Lung (tissue), 12 donors: ENCODE results near the gene MRPL1. TPM values are rescaled to one million over a fixed set of nuclear protein-coding genes. Genes with fewer than 3 reads are reported as not detected.
A peak's percentile ranks its signal among the peaks of the same experiment; 100 is the strongest.

Experiments used
- ATAC-seq: fragments of 200-7000 bp; cut with Tn5 transposase; one replicate; pipeline ENCODE4 v1.9.1; 2020; ENCODE audit warnings: moderate number of reproducible peaks; ENCODE audit not compliant: insufficient read depth, low FRiP score
- DNase-seq, 3 donors: peaks; one replicate each; pipeline ENCODE4 v3.0.0-alpha.2; 2013 to 2017
- H3K27ac ChIP-seq, 2 donors: one replicate each; pipeline ENCODE4 v1.5.1; 2013; ENCODE audit warnings: mild to moderate bottlenecking in 2 of 2, moderate library complexity in 2 of 2, control low read depth in 1 of 2, inconsistent platforms in 1 of 2, low read depth in 1 of 2, low read length in 1 of 2
- H3K27me3 ChIP-seq, 3 donors: one replicate each; pipeline ENCODE4 v1.5.1; 2013; ENCODE audit warnings: low read length in 2 of 3; ENCODE audit not compliant: control insufficient read depth in 3 of 3, insufficient read depth in 3 of 3
- H3K36me3 ChIP-seq, 4 donors: one replicate each; pipeline ENCODE4 v1.5.1; 2013; ENCODE audit warnings: low read length in 4 of 4, mild to moderate bottlenecking in 1 of 4, moderate library complexity in 1 of 4; ENCODE audit not compliant: control insufficient read depth in 4 of 4, insufficient read depth in 4 of 4
- H3K4me1 ChIP-seq, 5 donors: one replicate each; pipeline ENCODE4 v1.5.1; 2013; ENCODE audit warnings: low read length in 5 of 5, mild to moderate bottlenecking in 2 of 5, moderate library complexity in 1 of 5; ENCODE audit not compliant: control insufficient read depth in 5 of 5, insufficient read depth in 5 of 5
- H3K4me3 ChIP-seq: one replicate; pipeline ENCODE4 v1.5.1; 2013; ENCODE audit warnings: mild to moderate bottlenecking, control low read depth, moderate library complexity
- H3K9ac ChIP-seq, 2 donors: one replicate each; pipeline ENCODE4 v1.5.1; 2013; ENCODE audit warnings: low read length in 2 of 2, control low read depth in 1 of 2; ENCODE audit not compliant: insufficient read depth in 1 of 2
- H3K9me3 ChIP-seq, 4 donors: one replicate each; pipeline ENCODE4 v1.5.1; 2013; ENCODE audit warnings: low read length in 3 of 4, mild to moderate bottlenecking in 1 of 4, moderate library complexity in 1 of 4; ENCODE audit not compliant: control insufficient read depth in 4 of 4, insufficient read depth in 3 of 4
- CTCF ChIP-seq: IDR thresholded peaks from 2 replicates; pipeline ENCODE4 v1.5.1; 2012; ENCODE audit warnings: mild to moderate bottlenecking; ENCODE audit errors: control extremely low read depth, extremely low read depth
- WGBS, 2 donors: extraction: QIAGEN DNeasy Blood & Tissue Kit; methylation state at CpG; one replicate each; pipeline ENCODE4 v1.1.7; 2013; 5-methylcytosine and 5-hydroxymethylcytosine counted together
- polyA plus RNA-seq, 2 donors: library from polyadenylated mRNA; stranded (reverse); fragments of 200-250 nt; gene quantifications; one replicate each; pipeline ENCODE4 v1.2.1, GENCODE V29; 2013
- total RNA-seq, 2 donors: library from RNA; depleted of rRNA in 1 of 2; stranded (reverse); fragments of >200 nt in 1 of 2; gene quantifications; one replicate each; pipeline ENCODE4 v1.2.1, GENCODE V29; 2014 to 2021
- donor health status: control.
- donor health status: control.
- donor health status: Bipolar disorder and iron deficiency.
- donor health status: healthy.
- donor health status: DM: yes; HTN: yes; CAD: no.

Gene MRPL1
- total and polyA plus RNA-seq, 4 donors = 19.9 to 45.4 (median 26.1) TPM

DNA sequence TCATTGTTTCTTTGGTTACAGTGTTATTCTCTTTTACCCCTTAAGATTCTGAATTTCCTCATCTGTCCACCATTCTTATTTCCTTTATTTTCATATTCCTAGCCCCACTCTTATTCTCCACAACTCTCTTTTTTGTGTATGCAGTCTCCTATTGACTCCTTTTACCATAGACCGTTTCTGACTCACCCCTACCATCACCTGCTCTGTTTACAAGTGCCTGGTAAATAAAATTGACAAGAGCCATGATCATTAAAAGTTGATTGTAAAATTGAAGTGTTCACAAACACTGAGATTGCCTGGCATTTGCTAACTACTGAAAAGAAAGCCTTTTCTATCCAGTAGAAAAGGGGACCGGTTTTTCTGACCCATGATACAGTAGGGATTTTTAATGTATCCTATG lies 54.4 kb downstream of the MRPL1 start:
- H3K36me3 ChIP-seq = peaks cover 0 to 1% (median under 1%) of the 10 kb centered on the region in 4 donors
- no peak for ATAC-seq
- peaks cover 0 to 6% (median 1%) of the 10 kb centered on the region in 5 donors for H3K4me1 ChIP-seq
- no peaks in the 10 kb centered on the region for H3K27me3 ChIP-seq
- no peak overlapping the region for H3K4me3 ChIP-seq
- TF ChIP-seq CTCF = no peak
- H3K27ac ChIP-seq = no peak overlapping the region
- H3K9me3 ChIP-seq = no peaks in the 10 kb centered on the region
- no peak overlapping the region for H3K9ac ChIP-seq
- no peak for DNase-seq
- WGBS, 2 donors = 90 to 97% methylated on average over 2 of the region's 2 CpGs

GRCh38 chr4:77917601-77918000 lies 55.0 kb downstream of the MRPL1 start:
- no peaks in the 10 kb centered on the region for H3K36me3 ChIP-seq
- ATAC-seq = no peak
- no peak for DNase-seq
- no peak overlapping the region for H3K27ac ChIP-seq
- peaks cover 0 to 6% (median 4%) of the 10 kb centered on the region in 5 donors for H3K4me1 ChIP-seq
- no peaks in the 10 kb centered on the region for H3K9me3 ChIP-seq
- H3K4me3 ChIP-seq = no peak overlapping the region
- no peaks in the 10 kb centered on the region for H3K27me3 ChIP-seq
- H3K9ac ChIP-seq = no peak overlapping the region
- 77 to 96% methylated on average over 5 of the region's 5 CpGs for WGBS, 2 donors
- no peak for TF ChIP-seq CTCF

GRCh38 chr4:77920371-77920770 lies 57.7 kb downstream of the MRPL1 start:
- no peak for TF ChIP-seq CTCF
- Histone ChIP-seq H3K36me3 (peaks cover 0 to 3% (median 2%) of the 10 kb centered on the region in 4 donors), H3K27ac (peak overlapping the region in 1 of 2 donors; percentile 36), H3K4me1 (peaks cover 0 to 6% (median 4%) of the 10 kb centered on the region in 5 donors), H3K27me3 (no peaks in the 10 kb centered on the region), H3K9ac (no peak overlapping the region), H3K4me3 (no peak overlapping the region), H3K9me3 (peaks cover 0 to 3% (median 0%) of the 10 kb centered on the region in 4 donors)
- ATAC-seq (no peak), DNase-seq (no peak)
- WGBS, 2 donors = 41 to 68% methylated on average over 3 of the region's 3 CpGs

- Histone ChIP-seq H3K4me3 (no peak overlapping the region), H3K27ac (no peak overlapping the region), H3K27me3 (no peaks in the 10 kb centered on the region), H3K9ac (no peak overlapping the region), H3K36me3 (peaks cover 0 to 6% (median 2%) of the 10 kb centered on the region in 4 donors), H3K4me1 (peaks cover 0 to 6% (median 4%) of the 10 kb centered on the region in 5 donors), H3K9me3 (peaks cover 0 to 6% (median 0%) of the 10 kb centered on the region in 4 donors)
- TF ChIP-seq CTCF = no peak
- whole genome bisulfite sequencing, 2 donors = 37 to 40% methylated on average over 5 of the region's 5 CpGs
- DNase-seq (peak in 2 of 3 donors; percentile 26 to 58), ATAC-seq (peak; percentile 27)
Observed at GRCh38 chr4:77921701-77922100, 59.1 kb downstream of the MRPL1 start.
